Ureter (tissue), 1 donor: ENCODE data around the gene HOXA3. TPM values are rescaled to one million over a fixed set of nuclear protein-coding genes. Genes with fewer than 3 reads are reported as not detected.

Source experiments
- DNase-seq: peaks from one replicate; pipeline ENCODE4 v3.0.0-alpha.2; 2020; ENCODE audit warnings: low spot score
- total RNA-seq: library from RNA; stranded (reverse); gene quantifications from one replicate; pipeline ENCODE4 v1.2.4, GENCODE V29; 2023
- donor health status: DM: yes; HTN: yes; CAD: no.

The HOXA3 gene
- total RNA-seq, 1 donor from 2014 or later: 16.0 TPM

DNA sequence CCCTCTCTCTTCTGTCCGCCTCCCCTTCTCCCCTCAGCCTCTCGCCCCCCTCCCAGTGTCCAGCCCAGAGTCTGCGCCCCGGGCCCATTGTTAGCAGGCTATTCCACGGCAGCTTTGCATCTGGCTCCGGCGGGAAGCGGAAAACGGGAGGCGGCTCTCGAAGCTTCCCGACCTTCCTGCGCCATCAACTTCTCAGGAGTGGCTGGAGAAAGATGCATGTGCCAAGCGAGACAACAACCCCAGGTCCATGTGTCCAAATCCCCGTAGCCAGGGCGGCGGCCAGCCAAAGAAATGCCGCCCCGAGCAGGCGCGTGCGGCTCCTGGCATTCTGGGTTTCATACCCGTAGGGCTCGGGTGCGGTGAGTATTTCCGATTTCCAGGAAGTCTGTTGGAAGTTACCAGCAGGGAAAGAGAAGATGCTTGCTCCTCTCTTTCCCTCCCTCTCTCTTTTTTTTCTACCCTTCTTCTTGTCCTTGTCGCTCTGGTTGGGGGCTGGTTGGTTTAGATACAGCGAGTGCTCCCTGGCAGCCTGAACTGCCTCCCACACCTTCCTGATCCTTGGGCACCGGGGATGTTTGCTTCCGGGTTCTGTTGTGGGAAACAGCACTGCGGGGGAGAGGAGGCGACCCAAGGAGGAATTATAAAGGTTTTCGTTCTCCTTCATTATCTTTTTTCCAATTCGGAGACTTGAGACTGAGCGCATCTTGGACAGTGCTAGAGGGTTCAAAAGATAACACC lies 48.7 kb downstream of the HOXA3 start:
- no peak for DNase-seq

DNA sequence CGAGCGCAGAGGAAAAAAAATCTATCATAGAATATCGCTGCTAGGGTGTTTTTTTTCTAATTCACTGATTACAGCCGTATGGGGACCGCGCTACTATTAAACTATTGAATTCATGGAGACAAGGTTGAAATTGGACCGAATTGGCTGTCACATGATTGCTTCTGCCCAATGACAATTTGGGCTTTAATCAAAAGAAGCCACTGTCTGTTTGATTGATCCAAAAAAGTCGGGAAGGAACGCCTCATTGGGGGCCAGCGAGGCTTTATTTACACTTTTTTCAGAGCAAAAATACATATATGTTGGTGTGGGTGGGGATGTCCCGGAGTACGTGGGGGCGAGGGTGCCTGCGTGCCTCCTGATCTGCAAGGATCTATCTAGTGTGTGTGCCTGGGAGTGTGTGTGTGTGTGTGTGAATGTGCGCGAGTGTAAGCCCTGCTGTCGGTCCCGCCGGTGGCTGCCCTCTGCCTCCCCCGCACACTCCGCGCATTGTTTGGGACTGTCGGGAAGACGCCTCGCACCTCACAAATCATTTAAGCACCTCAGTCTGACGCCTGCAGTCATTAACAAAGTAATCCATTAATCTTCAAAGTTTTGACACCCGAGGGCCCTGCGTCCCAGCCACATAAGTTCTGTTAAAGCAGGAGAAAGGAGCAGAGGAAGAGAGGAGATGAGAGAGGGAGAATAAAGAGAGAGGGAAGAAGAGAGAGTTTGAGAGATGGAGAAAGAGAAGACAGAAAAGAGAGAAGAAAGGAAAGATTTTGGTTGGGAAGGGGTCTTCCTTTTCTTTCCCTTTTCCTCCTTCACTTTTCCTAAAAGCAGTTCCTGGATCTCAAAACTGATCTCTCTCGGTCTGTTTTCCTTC lies 49.6 kb downstream of the HOXA3 start, which contains the start of gene HOXA2:
Gene HOXA2 (minus strand): TSS at position 103 of the 862 bp plus-strand sequence. CDS start 183 bp downstream, outside the sequence.
- DNase-seq: no peak

GRCh38 chr7:27101957-27102580 lies 50.3 kb downstream of the HOXA3 start:
- no peak for DNase-seq

DNA sequence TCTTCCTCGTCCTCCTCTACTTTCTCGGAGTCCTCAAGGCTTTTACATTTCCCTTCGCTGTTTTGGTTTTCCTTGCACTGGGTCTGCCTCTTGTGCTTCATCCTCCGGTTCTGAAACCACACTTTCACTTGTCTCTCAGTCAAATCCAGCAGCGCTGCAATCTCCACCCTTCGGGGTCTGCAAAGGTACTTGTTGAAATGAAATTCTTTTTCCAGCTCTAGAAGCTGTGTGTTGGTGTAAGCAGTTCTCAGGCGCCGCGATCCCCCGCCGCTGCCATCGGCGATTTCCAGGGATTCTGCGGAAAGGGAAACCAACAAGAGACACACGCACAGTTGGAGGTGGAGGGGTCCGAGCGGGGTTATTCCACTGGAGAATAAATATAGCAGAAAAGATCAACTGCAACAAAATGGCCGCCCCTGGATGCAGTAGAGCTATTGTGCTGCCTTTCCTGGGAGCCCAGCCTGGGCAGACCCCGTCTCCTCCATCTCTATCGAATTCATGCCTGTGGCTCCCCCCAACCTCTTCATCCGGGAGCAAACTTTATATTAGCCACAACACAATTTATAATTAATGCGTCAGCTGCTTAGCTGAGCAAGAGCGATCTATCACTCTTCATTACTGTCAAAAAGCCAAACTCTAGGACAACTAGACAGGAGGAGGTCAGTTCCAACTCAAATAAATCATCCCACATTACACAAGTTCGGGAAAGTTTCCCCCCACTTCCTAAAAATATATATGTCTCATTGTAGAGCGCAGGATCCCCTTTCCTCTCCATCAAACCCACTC lies 51.0 kb downstream of the HOXA3 start:
- no peak for DNase-seq

DNA sequence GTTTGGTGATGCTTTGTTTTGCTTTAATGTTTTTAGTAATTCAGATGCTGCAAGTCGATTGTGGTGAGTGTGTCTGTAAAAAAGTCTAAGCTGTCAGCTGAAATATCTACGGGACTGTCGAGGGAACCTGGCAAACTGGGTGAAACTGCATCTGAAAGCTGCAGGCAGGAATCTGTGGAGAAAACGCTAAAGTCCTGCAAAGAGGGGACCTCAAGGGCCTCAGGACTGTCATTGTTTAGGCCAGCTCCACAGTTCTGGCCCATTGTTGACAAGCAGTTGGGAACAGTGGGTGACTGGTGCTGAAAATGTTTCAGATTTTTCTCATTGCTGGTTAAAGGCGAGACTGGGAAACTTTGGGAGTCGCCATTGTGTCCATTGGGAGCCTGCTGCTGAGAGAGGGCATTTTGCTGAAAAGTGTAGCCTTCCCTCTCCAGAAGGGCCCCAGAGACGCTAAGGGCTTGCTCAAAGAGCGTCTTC lies 51.7 kb downstream of the HOXA3 start:
- DNase-seq: no peak

- no peak for DNase-seq
Measured at GRCh38 chr7:27099453-27100370, 52.7 kb downstream of the HOXA3 start.

DNA sequence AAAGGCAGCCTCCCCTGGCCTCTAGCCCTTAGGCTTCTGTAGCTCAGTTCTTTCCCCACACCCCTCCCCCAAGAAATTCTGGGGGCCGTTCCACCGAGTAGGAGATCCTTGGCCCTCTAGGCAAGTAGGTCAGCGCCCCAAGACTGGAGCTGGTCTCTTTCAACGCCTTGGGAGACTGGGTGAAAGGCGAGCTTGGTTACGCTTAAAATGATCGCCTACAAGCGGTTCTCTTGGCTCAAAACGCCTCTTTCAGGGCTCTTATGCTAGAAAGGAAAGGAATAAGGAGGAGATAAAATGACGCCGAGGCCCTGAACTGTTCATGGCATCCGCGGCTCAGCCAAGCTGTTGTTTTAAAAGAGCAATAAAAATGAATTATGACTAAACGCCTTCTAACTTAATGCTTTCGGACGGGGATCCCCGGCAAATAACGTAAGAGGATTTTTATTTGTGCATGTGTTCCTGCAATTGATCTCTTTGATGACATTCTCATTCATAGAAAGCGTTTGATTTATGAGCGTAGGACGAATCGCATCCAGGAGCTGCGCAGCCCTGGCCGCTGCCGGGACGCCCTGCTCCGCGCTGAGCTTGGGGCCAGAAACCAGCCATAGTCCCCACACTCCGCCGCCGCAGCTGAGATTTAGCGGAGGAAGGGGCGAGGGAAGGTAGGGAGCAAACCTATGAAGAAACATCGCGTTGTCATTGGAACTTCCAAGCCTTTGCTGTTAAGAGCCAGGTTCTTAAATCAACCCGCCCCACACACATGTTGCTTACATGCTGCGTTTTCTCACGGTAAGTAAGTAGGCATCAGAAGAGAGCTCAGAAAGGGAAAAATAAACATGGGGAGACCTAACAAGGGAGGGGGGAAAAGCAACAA lies 53.6 kb downstream of the HOXA3 start:
- DNase-seq: no peak

GRCh38 chr7:27097686-27098577 lies 54.5 kb downstream of the HOXA3 start:
- no peak for DNase-seq

DNA sequence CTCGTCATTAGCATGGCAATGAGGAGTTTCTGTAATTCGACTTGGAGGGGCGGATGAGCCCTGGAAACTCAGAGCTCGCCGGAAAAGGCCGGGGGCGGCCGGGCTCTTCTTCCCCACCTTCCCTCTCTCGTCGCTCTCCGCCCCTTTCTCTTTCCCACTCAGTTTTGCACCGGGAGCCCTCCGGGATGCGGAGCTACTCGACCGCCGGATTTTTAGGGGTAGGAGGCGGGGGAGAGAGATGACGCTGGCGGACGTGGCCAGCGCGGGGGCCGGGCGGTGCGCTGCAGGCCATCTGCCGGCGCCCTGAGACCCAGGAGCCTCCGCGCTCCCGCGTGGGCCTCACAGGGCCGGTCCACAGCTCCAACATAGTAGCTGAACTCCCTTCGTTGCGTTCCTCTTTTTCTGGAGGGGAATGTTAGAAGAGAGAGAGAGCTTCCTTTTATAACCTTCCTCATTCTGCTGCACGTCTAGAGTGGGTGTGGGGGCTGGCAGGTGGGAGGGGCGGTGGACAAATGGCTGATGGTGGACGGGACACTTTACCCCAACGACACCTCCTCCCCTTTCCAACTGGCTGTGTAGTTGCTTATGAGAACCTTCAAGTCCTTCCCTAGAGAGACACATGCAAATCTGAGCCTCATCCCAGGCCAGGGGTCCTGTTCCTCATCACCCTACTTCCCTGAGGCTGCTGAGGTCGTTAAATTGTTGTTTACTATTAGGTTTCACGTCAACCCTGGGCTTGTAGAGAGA lies 55.4 kb downstream of the HOXA3 start:
- no peak for DNase-seq

DNA sequence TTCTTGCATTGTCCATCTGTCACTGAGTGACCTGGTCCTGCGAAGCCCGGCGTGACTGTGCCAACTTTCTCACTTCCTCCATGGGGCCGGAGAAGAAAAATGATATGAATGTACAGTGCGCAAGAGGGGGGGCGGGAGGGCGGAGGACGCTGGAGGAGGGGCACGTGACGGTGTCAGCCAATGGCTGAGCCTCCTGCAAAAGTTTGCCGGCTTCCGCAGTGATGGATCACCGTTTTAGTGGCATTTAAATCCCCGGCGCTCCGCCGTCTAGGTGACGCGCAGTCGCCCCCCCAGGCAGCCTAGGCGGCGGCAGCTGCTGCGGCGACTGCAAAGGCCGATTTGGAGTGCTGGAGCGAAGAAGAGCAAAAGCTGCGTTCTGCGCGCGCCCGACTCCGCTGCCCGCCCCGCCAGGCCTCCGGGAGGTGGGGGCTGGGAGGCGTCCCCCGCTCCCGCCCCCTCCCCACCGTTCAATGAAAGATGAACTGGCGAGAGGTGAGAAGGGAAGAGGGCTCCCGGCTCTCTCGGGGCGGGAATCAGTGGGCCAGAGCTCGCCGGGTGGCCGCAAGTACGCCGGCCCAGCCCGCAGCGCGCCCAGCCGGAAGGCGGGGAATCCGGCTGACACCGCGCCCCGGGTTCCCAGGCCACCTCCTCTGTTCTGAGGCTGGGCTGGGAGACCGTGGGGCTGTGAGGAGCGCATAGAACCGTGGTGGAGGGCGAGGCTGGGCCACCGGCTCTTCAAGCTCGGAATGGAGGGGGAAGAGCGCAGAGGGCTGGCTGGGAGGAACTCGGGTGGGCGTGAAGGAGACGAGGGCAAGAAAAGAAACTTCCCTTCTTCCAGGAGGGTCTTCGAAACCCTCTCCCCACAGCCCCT lies 56.3 kb downstream of the HOXA3 start, which contains the start of gene HOXA1:
Gene HOXA1 (minus strand): TSS at position 104 of the 871 bp plus-strand sequence. CDS start 88 bp downstream, at position 16.
- DNase-seq: peak; percentile 92

DNA sequence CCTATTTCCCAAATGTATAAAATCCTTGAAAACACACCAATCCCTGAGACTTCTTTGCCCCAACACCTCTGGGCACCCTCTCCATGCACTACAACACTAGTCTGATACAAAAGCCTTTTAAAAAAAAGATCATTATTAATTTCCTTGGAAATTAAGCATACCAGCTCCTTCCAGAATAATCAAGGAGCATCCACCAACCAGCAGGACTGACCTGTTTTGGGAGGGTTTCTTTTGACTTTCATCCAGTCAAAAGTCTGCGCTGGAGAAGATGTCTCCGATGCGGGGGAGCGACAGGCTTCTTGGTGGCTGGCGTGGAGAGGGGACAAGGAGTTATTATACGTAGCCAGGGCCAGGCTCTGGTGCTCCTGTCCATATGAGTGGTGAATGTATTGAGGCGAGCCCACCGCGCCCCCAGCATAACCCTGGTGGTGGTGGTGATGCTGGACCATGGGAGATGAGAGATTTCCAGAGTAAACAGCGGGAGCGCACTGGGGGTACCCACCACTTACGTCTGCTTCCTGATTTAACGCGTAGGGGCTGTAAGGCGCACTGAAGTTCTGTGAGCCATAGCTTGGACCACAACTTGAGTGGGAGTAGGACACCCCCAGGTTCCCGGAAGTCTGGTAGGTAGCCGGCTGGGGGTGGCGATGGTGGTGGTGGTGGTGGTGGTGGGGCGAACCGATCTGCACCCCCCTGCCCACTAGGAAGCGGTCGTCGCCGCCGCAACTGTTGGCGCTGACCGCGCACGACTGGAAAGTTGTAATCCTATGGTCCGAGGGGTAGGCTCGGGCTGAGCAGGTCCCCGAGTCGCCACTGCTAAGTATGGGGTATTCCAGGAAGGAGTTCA lies 57.1 kb downstream of the HOXA3 start:
- no peak for DNase-seq

DNA sequence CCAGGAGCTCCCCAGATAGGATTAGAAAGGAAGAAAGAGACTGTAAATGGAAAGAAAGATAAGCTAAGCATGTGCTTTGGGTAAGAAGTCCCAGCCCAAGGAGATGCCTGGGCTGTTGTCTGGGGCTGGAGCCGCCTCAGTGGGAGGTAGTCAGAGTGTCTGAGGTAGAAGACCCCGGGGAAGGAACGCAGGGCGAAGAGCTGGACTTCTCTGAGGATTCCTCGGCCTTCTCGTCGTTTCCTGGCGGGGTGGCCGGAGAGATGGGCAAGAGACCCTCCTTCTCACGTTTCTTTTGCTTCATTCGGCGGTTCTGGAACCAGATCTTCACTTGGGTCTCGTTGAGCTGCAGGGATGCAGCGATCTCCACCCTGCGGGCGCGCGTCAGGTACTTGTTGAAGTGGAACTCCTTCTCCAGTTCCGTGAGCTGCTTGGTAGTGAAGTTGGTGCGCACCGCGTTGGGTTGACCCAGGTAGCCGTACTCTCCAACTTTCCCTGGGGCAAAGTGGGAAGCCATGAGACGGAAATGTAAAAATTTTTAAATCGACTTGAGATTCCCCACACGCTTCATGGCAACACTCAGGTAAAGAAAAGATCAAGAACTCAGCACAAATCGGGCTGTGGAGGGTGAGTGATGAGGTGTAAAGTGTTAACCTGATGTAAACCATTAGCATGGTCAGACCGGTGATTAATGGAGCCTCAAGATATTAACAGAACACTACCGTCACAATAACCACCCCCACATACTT lies 57.9 kb downstream of the HOXA3 start:
- DNase-seq: no peak

DNA sequence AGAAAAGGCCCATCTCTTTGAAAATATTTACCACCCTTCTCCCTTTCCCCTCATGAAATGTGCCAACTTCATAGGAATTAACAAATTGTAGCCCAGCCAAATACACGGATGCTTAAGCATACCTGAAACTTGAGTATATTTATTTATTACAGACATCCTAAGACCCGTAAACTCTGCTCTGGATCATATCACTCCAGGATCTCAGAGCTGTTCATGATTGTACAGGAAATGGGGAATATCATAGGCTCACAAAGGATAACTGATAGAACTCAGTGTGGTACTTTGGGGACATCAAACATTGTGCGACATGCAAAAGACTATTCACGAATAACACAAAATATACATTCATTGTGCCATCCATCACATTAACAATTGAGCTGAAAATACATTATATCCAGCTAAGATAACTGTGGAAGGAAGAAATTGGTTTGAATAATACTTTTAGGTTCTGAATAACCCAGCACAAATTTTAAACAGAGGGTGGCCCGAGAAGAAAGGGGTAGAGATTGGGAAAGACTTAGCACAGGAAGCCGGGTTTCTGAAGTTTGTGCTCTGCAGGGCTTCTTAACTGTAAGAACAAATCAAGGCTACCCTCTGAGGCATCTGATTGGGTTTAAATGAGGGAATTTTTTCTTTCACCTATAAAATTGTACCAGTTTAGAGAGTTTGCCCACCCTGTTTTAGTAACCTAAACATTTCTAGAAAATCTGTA lies 59.0 kb downstream of the HOXA3 start:
- DNase-seq: no peak

GRCh38 chr7:27092819-27093110 lies 59.6 kb downstream of the HOXA3 start:
- DNase-seq: no peak
